ENCODE measurements around the gene NOD1. TPM values are rescaled to one million over a fixed set of nuclear protein-coding genes. Genes with fewer than 3 reads are reported as not detected.

Gene NOD1
- total and polyA plus RNA-seq, 2 of the 8 experiments (the other 6 are each of a cell fraction or from before 2014, with no cell fraction given) = 3.8 to 6.5 TPM

DNA sequence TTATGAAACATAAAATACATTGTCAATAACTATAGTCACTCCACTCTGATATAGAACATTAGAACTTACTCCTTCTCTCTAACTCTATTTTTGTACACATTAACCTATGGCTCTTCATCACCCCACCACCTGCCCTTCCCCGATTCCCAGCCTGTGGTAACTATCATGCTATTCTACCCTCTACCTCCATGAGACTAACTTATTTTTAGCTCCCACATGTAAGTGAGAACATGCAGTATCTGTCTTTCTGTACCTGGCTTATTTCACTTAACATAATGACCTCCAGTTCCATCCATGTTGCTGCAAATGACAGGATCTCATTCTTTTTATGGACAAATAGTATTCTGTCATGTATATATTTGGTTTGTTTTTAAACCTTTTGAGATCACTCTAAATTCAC, 8.8 kb upstream of the NOD1 start:
- H4K20me1 ChIP-seq (replicated peaks in 1 of 2; ENCODE audit: control insufficient read depth in 1 of 2, insufficient read depth in 2 of 2, low read length in 2 of 2) = no peaks in the 10 kb centered on the region
- peak in 1 of 2 experiments; percentile 3 for DNase-seq (ENCODE audit: low read depth in 1 of 2, low spot score in 2 of 2)
- H3K36me3 ChIP-seq (ENCODE audit: control insufficient read depth in 2 of 4, insufficient read depth in 4 of 4, low read length in 3 of 4) = no peaks in the 10 kb centered on the region
- no peak overlapping the region for H3K18ac ChIP-seq (ENCODE audit: extremely low read depth, low read length)
- no peak overlapping the region for H3K27ac ChIP-seq (ENCODE audit: low read depth, low read length)
- H3K14ac ChIP-seq (ENCODE audit: insufficient read length) = no peak overlapping the region
- no peak overlapping the region for H3K4me3 ChIP-seq (ENCODE audit: extremely low read depth in 1 of 4, insufficient read depth in 2 of 4, low read depth in 3 of 4, low read length in 4 of 4)
- H2BK5ac ChIP-seq (ENCODE audit: low read depth, low read length) = no peak overlapping the region
- no peak overlapping the region for H2BK15ac ChIP-seq (ENCODE audit: low read length)
- ChIA-PET CTCF (ENCODE audit: partially characterized antibody) (interaction anchor here (0.6 to 1.5 kb wide), 4 partner anchors 18 to 262 kb away, joined by 3 to 4 read pairs (median 3); no protein-coding TSS in a partner anchor), POLR2A (ENCODE audit: partially characterized antibody) (interaction anchor here (0.7 kb wide), 1 partner anchor 67 kb away, joined by 4 read pairs; no protein-coding TSS in a partner anchor)
- H3K4ac ChIP-seq (replicated peaks; ENCODE audit: insufficient read length, low read depth, low read length) = no peak overlapping the region
- H3K23ac ChIP-seq (ENCODE audit: insufficient read length) = no peak overlapping the region
- no peaks in the 10 kb centered on the region for H3K79me1 ChIP-seq (ENCODE audit: low read depth, low read length)
- H2BK12ac ChIP-seq (ENCODE audit: low read depth, low read length) = no peak overlapping the region
- no peak overlapping the region for H4K5ac ChIP-seq (ENCODE audit: insufficient read length, low read depth, low read length)
- no peak overlapping the region for H2BK20ac ChIP-seq (ENCODE audit: low read length)
- no peaks in the 10 kb centered on the region for H3K23me2 ChIP-seq (ENCODE audit: low read depth, low read length)
- no peak overlapping the region for H2BK120ac ChIP-seq (replicated peaks; ENCODE audit: low read depth, low read length)
- no peak overlapping the region for H4K8ac ChIP-seq (ENCODE audit: extremely low read depth, insufficient read depth, low read length)
- H3K79me2 ChIP-seq (ENCODE audit: control insufficient read depth in 1 of 2, insufficient read depth in 2 of 2, low read length in 2 of 2) = no peaks in the 10 kb centered on the region
- no peak overlapping the region for H3K9ac ChIP-seq (replicated peaks in 1 of 4; ENCODE audit: extremely low read depth in 1 of 4, low read depth in 3 of 4, low read length in 3 of 4)
- no peak overlapping the region for H2AK5ac ChIP-seq (ENCODE audit: low read depth, low read length)
- no peaks in the 10 kb centered on the region for H3K4me1 ChIP-seq (replicated peaks in 1 of 4; ENCODE audit: control insufficient read depth in 3 of 4, insufficient read depth in 4 of 4, low read length in 3 of 4)
- H2AFZ ChIP-seq (ENCODE audit: low read length) = no peak overlapping the region
- no peak for FAIRE-seq
- no peak overlapping the region for H3K4me2 ChIP-seq (ENCODE audit: insufficient read depth in 1 of 2, low read depth in 2 of 2, low read length in 2 of 2)
- no peaks in the 10 kb centered on the region for H3K27me3 ChIP-seq (replicated peaks in 1 of 4; ENCODE audit: control insufficient read depth in 3 of 4, extremely low read depth in 1 of 4, insufficient read depth in 3 of 4, low read length in 3 of 4)
- 93% methylated on average over 1 of the region's 1 CpG; no CpG with 5 or more reads in 1 of the 2 experiments for WGBS, 2 experiments (ENCODE audit: extremely low coverage in 1 of 2, insufficient coverage in 1 of 2, insufficient read length in 1 of 2, insufficient replicate concordance in 2 of 2, low coverage in 1 of 2, low lambda C conversion rate in 2 of 2, missing lambda C conversion rate in 1 of 2)
- peaks cover 0 to 3% of the 10 kb centered on the region in 2 experiments; a peak in 2 of 4 replicates for H3K9me3 ChIP-seq (ENCODE audit: insufficient read depth in 2 of 2, low read depth in 1 of 2, low read length in 1 of 2)
- no peak overlapping the region for H3K56ac ChIP-seq (replicated peaks; ENCODE audit: insufficient read length, low read depth, low read length)
- no peak overlapping the region for H4K91ac ChIP-seq (replicated peaks; ENCODE audit: insufficient read length, low read length)
- TF ChIP-seq BACH1 (IDR thresholded peaks at IDR 0.05; ENCODE audit: low read length) = no peak
- TF ChIP-seq EZH2 (IDR thresholded peaks at IDR 0.05; ENCODE audit: low read depth, low read length, severe bottlenecking) = no peak

Measured in H1 (cell line).